Testis (tissue), 3 donors: ENCODE measurements around the gene ENTPD6. TPM values are rescaled to one million over a fixed set of nuclear protein-coding genes. Genes with fewer than 3 reads are reported as not detected.

Source experiments
- DNase-seq: peaks from one replicate; pipeline ENCODE4 v3.0.0-alpha.2; 2019
- H3K27ac ChIP-seq, 2 donors: fragments of 200-600 bp; sonication (generic); one replicate each; pipeline ENCODE4 v1.5.1; 2019
- H3K27me3 ChIP-seq: fragments of 200-600 bp; sonication (generic); one replicate; pipeline ENCODE4 v1.5.1; 2019
- H3K36me3 ChIP-seq: fragments of 200-600 bp; sonication (generic); one replicate; pipeline ENCODE4 v1.5.1; 2017; ENCODE audit warnings: low read depth; ENCODE audit errors: missing control alignments
- H3K4me1 ChIP-seq: fragments of 200-600 bp; sonication (generic); one replicate; pipeline ENCODE4 v1.5.1; 2019
- H3K4me3 ChIP-seq, 2 donors: fragments of 200-600 bp; sonication (generic); one replicate each; pipeline ENCODE4 v1.5.1; 2017 to 2019
- H3K9me3 ChIP-seq: fragments of 200-600 bp; sonication (generic); one replicate; pipeline ENCODE4 v1.5.1; 2017
- POLR2A ChIP-seq: fragments of 450-650 bp; IDR thresholded peaks from one replicate; pipeline ENCODE4 v1.6.1; 2017; ENCODE audit warnings: antibody characterized with exemption, mild to moderate bottlenecking, moderate library complexity
- WGBS, 2 donors: methylation state at CpG; one replicate each; pipeline ENCODE4 v1.1.5; 2018; 5-methylcytosine and 5-hydroxymethylcytosine counted together
- intact Hi-C: fragments of 100-400 bp; cut with DNase I; formaldehyde crosslinking; loops from one replicate; pipeline ENCODE4 v1.15.1; 2023; ENCODE audit warnings: low total_unique reads
- polyA plus RNA-seq: library from polyadenylated mRNA; stranded (reverse); fragments of 350-450 nt; fragmentation: Illumina TruSeq; extraction: RNeasy Lipid Tissue Mini Kit (QIAGEN cat#74804); gene quantifications from one replicate; pipeline ENCODE4 v1.2.3, GENCODE V29; 2014; ENCODE audit warnings: low read depth, low replicate concordance; ENCODE audit not compliant: insufficient read depth
- total RNA-seq, 2 donors: library from RNA; depleted of rRNA; stranded (reverse); fragments of >200 nt; gene quantifications; one replicate each; pipeline ENCODE4 v1.2.3, GENCODE V29; 2016
- TF ChIP-seq, protein P1 (sequence below), 3 experiments: fragments of 450-650 bp in 2 of 3; fragments of 200-600 bp in 1 of 3; sonication (generic) in 1 of 3; IDR thresholded peaks; one replicate each; pipeline ENCODE4 v1.5.1; 2016 to 2019; ENCODE audit warnings: antibody characterized with exemption in 3 of 3, mild to moderate bottlenecking in 2 of 3, moderate library complexity in 1 of 3

Gene ENTPD6
- total and polyA plus RNA-seq, 3 donors from 2014 or later = 80.7 to 204 (median 157) TPM

DNA sequence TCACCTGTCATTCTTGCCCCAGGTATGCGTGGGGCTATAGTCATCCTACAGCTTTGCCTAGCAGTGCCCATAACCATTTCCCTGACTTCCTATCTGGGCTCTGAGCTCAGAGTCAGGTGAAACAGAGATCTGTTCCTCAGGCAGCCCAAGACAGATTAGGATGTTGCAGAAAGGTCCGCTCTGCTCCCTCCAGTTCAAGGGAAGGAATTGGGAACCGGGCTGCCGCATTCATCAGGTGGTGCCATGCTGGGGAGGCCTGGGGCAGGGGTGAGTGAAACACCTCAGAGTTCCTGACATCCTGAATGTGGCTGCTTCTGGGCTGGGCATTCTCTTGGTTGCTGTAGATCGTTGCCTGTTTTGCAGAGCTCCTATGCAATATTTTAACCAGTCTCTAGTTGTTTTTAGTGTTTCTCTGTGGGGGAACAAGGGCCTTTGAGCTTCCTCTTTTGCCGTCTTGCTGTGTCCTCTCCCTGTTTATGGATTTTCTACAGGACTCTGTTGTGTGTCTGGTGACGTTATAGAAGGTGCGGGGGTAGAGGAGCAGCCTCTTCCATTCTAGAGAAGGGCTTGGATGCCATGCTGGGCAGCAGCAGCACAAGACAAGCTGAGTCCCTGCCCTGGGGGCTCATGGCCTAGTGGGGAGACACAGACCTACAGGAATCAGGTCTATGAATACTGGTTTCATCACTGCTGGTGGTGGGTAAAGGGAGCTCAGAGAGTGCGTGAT, 9.2 kb downstream of the ENTPD6 start:
- WGBS, 2 donors = 81 to 84% methylated on average over 6 to 9 of the region's 9 CpGs
- Histone ChIP-seq H3K9me3 (no peaks in the 10 kb centered on the region), H3K4me1 (peaks cover 18% of the 10 kb centered on the region), H3K4me3 (no peak overlapping the region), H3K27me3 (no peaks in the 10 kb centered on the region), H3K27ac (peak overlapping the region in 1 of 2 donors; percentile 37), H3K36me3 (no peaks in the 10 kb centered on the region)
- TF ChIP-seq POLR2A = no peak
- TF ChIP-seq, protein P1, sequence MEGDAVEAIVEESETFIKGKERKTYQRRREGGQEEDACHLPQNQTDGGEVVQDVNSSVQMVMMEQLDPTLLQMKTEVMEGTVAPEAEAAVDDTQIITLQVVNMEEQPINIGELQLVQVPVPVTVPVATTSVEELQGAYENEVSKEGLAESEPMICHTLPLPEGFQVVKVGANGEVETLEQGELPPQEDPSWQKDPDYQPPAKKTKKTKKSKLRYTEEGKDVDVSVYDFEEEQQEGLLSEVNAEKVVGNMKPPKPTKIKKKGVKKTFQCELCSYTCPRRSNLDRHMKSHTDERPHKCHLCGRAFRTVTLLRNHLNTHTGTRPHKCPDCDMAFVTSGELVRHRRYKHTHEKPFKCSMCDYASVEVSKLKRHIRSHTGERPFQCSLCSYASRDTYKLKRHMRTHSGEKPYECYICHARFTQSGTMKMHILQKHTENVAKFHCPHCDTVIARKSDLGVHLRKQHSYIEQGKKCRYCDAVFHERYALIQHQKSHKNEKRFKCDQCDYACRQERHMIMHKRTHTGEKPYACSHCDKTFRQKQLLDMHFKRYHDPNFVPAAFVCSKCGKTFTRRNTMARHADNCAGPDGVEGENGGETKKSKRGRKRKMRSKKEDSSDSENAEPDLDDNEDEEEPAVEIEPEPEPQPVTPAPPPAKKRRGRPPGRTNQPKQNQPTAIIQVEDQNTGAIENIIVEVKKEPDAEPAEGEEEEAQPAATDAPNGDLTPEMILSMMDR (IDR thresholded peaks at IDR 0.05) = no peak
- no peak for DNase-seq
- intact Hi-C loops = no loop called here

- peaks cover 18% of the 10 kb centered on the region for H3K4me1 ChIP-seq
- intact Hi-C loops = no loop called here
- H3K9me3 ChIP-seq = no peaks in the 10 kb centered on the region
- TF ChIP-seq, protein P1 (IDR thresholded peaks at IDR 0.05) = no peak
- TF ChIP-seq POLR2A = no peak
- H3K27me3 ChIP-seq = no peaks in the 10 kb centered on the region
- no peak for DNase-seq
- WGBS, 2 donors = 69 to 77% methylated on average over 15 to 21 of the region's 21 CpGs
- H3K4me3 ChIP-seq = no peak overlapping the region
- H3K36me3 ChIP-seq = no peaks in the 10 kb centered on the region
- H3K27ac ChIP-seq = peak overlapping the region; percentile 37 to 66
Observed at GRCh38 chr20:25205277-25206062, 10.0 kb downstream of the ENTPD6 start.

- intact Hi-C loops = no loop called here
- Histone ChIP-seq H3K4me3 (no peak overlapping the region), H3K27ac (peak overlapping the region; percentile 16 to 37), H3K36me3 (no peaks in the 10 kb centered on the region), H3K27me3 (no peaks in the 10 kb centered on the region), H3K9me3 (no peaks in the 10 kb centered on the region), H3K4me1 (peaks cover 18% of the 10 kb centered on the region)
- no peak for DNase-seq
- WGBS, 2 donors = 82 to 88% methylated on average over 1 to 9 of the region's 9 CpGs
- TF ChIP-seq, protein P1 (IDR thresholded peaks at IDR 0.05) = no peak
- TF ChIP-seq POLR2A = no peak
Observed at GRCh38 chr20:25206063-25206403, 10.5 kb downstream of the ENTPD6 start.

GRCh38 chr20:25206548-25206947, 11.0 kb downstream of the ENTPD6 start:
- intact Hi-C loops = no loop called here
- Histone ChIP-seq H3K27me3 (no peaks in the 10 kb centered on the region), H3K9me3 (no peaks in the 10 kb centered on the region), H3K4me3 (no peak overlapping the region), H3K27ac (peak overlapping the region; percentile 16 to 37), H3K36me3 (no peaks in the 10 kb centered on the region), H3K4me1 (peaks cover 18% of the 10 kb centered on the region)
- no peak for DNase-seq
- WGBS, 2 donors = 81 to 87% methylated on average over 8 of the region's 8 CpGs
- TF ChIP-seq, protein P1 (IDR thresholded peaks at IDR 0.05) = no peak
- TF ChIP-seq POLR2A = no peak
